Nephron (organoid): Measurements from ENCODE around the gene CCNL2.

ENCODE experiments used
- H3K27ac Mint-ChIP-seq, 3 experiments: 2 replicates each; pipeline ENCODE4 v1.8.0; 2020; ENCODE audit warnings: mixed read lengths in 3 of 3, mild to moderate bottlenecking in 2 of 3, moderate library complexity in 1 of 3
- H3K27me3 Mint-ChIP-seq: 2 replicates; pipeline ENCODE4 v1.8.0; 2021; ENCODE audit warnings: low read depth, mild to moderate bottlenecking, moderate library complexity, mixed read lengths
- H3K36me3 Mint-ChIP-seq: 2 replicates; pipeline ENCODE4 v1.8.0; 2020; ENCODE audit warnings: low read depth, mixed read lengths
- H3K4me1 Mint-ChIP-seq: 2 replicates; pipeline ENCODE4 v1.8.0; 2020; ENCODE audit warnings: mixed read lengths
- H3K4me3 Mint-ChIP-seq, 3 experiments: 2 replicates each; pipeline ENCODE4 v1.8.0; 2020; ENCODE audit warnings: mild to moderate bottlenecking in 3 of 3, mixed read lengths in 3 of 3, moderate library complexity in 2 of 3
- H3K9me3 Mint-ChIP-seq: 2 replicates; pipeline ENCODE4 v1.8.0; 2020; ENCODE audit warnings: mixed read lengths
- TF ChIP-seq, protein P1 (sequence below), 3 experiments: fragments of 200-600 bp; sonication (generic); IDR thresholded peaks; one replicate each; pipeline ENCODE4 v1.5.0; 2021; ENCODE audit warnings: antibody characterized with exemption in 3 of 3; ENCODE audit not compliant: unreplicated experiment in 3 of 3

The CCNL2 gene

DNA sequence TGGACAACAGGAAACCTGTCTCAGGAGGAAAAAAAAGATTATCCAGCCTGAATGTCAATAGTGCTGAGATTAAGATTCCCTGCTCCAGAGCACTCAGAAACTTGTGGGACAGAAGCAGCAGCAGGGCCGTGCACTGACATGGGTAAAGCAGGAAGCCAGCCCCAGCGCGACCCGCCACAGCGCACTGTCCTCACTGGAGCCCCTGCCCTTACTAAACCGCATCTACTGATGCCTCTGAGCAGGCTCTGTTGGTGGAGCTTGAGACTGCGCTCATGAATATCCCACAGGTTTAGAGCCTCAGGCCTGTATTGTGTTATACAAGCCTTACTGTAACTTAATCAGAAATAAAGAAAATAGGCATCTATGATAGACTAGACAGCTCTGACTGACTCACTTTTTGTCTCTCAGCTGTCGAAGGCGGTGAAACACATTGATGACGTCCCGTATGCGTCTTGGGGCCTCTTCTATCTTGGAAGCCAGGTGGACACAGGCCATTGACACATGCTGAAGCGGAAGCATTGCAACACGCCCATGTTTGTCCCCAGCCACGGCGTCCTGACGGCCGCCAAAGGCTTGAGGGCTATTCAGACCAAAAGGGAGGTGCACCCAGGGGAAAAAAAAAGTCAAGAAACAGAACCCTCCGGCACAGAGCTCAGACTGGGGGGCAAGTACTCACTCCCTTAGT, 1.2 kb downstream of the CCNL2 start:
- Mint-ChIP-seq H3K27me3 (no peaks in the 10 kb centered on the region), H3K4me3 (peak overlapping the region; percentile 96 to 98 (median 97)), H3K4me1 (peaks cover 20% of the 10 kb centered on the region), H3K9me3 (no peaks in the 10 kb centered on the region), H3K36me3 (peaks cover 48% of the 10 kb centered on the region), H3K27ac (peak overlapping the region; percentile 75 to 89 (median 88))
- TF ChIP-seq, protein P1, sequence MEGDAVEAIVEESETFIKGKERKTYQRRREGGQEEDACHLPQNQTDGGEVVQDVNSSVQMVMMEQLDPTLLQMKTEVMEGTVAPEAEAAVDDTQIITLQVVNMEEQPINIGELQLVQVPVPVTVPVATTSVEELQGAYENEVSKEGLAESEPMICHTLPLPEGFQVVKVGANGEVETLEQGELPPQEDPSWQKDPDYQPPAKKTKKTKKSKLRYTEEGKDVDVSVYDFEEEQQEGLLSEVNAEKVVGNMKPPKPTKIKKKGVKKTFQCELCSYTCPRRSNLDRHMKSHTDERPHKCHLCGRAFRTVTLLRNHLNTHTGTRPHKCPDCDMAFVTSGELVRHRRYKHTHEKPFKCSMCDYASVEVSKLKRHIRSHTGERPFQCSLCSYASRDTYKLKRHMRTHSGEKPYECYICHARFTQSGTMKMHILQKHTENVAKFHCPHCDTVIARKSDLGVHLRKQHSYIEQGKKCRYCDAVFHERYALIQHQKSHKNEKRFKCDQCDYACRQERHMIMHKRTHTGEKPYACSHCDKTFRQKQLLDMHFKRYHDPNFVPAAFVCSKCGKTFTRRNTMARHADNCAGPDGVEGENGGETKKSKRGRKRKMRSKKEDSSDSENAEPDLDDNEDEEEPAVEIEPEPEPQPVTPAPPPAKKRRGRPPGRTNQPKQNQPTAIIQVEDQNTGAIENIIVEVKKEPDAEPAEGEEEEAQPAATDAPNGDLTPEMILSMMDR (IDR thresholded peaks at IDR 0.05; ENCODE audit: unreplicated experiment in 3 of 3): no peak

DNA sequence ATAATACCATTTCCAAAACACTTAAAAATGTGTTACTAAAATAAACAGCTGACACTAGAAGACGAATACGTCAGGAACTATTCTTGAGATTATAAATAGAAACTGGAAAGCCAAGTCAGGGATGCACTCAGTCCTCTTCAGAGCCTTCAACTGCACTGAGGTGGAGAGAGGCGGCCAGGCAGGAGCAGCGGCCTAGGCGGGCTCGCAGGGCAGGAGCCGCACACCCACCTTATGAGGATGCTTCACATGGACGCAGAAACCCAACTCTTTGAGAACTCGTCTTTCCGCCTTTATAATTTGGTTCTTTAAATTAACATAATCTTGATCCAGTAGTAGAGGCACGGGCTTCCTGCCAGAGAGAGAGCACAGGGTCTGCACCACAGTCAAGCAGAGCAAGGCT, 4.0 kb downstream of the CCNL2 start:
- TF ChIP-seq, protein P1 (IDR thresholded peaks at IDR 0.05; ENCODE audit: unreplicated experiment in 3 of 3): no peak
- H3K4me3 Mint-ChIP-seq: peak overlapping the region; percentile 65 to 69 (median 67)
- H3K9me3 Mint-ChIP-seq: no peaks in the 10 kb centered on the region
- peaks cover 61% of the 10 kb centered on the region for H3K36me3 Mint-ChIP-seq
- H3K4me1 Mint-ChIP-seq: peaks cover 16% of the 10 kb centered on the region
- peak overlapping the region in 1 of 3 experiments; percentile 15 for H3K27ac Mint-ChIP-seq
- H3K27me3 Mint-ChIP-seq: no peaks in the 10 kb centered on the region

DNA sequence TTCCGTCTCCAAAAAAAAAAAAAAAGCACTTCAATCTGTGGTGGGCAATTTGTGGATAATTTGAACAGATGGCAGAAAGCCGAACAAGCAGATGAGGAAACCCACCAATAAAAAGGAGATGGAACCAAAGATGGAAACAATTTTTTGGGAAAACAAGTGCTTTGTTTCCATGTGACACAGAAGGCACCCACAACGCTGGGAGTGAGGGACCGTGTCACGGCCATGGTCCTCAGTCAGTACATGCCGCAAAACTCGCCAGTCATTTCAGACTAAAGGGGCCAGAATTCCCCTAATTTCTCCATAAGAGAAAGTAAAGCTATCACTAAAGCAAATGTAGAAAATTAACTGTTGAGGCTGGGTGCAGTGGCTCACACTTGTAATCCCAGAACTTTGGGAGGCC, 5.0 kb downstream of the CCNL2 start:
- Mint-ChIP-seq H3K27me3 (no peaks in the 10 kb centered on the region), H3K9me3 (no peaks in the 10 kb centered on the region), H3K4me1 (peaks cover 12% of the 10 kb centered on the region), H3K27ac (no peak overlapping the region), H3K36me3 (peaks cover 72% of the 10 kb centered on the region), H3K4me3 (no peak overlapping the region)
- TF ChIP-seq, protein P1 (IDR thresholded peaks at IDR 0.05; ENCODE audit: unreplicated experiment in 3 of 3): no peak

- Mint-ChIP-seq H3K27ac (no peak overlapping the region), H3K4me1 (peaks cover 12% of the 10 kb centered on the region), H3K36me3 (peaks cover 75% of the 10 kb centered on the region), H3K9me3 (no peaks in the 10 kb centered on the region), H3K4me3 (no peak overlapping the region), H3K27me3 (no peaks in the 10 kb centered on the region)
- TF ChIP-seq, protein P1 (IDR thresholded peaks at IDR 0.05; ENCODE audit: unreplicated experiment in 3 of 3): no peak
Observed at GRCh38 chr1:1393428-1393827, 5.7 kb downstream of the CCNL2 start.

GRCh38 chr1:1393014-1393413, 6.1 kb downstream of the CCNL2 start:
- peaks cover 9% of the 10 kb centered on the region for H3K4me1 Mint-ChIP-seq
- peaks cover 76% of the 10 kb centered on the region for H3K36me3 Mint-ChIP-seq
- no peaks in the 10 kb centered on the region for H3K9me3 Mint-ChIP-seq
- no peak overlapping the region for H3K4me3 Mint-ChIP-seq
- H3K27ac Mint-ChIP-seq: no peak overlapping the region
- H3K27me3 Mint-ChIP-seq: no peaks in the 10 kb centered on the region
- TF ChIP-seq, protein P1 (IDR thresholded peaks at IDR 0.05; ENCODE audit: unreplicated experiment in 3 of 3): no peak

GRCh38 chr1:1391225-1391624, 7.9 kb downstream of the CCNL2 start:
- H3K4me3 Mint-ChIP-seq: no peak overlapping the region
- TF ChIP-seq, protein P1 (IDR thresholded peaks at IDR 0.05; ENCODE audit: unreplicated experiment in 3 of 3): no peak
- no peak overlapping the region for H3K27ac Mint-ChIP-seq
- no peaks in the 10 kb centered on the region for H3K27me3 Mint-ChIP-seq
- no peaks in the 10 kb centered on the region for H3K9me3 Mint-ChIP-seq
- H3K36me3 Mint-ChIP-seq: peaks cover 89% of the 10 kb centered on the region
- H3K4me1 Mint-ChIP-seq: peaks cover 7% of the 10 kb centered on the region
